Bronchial epithelial cell (primary cell): ENCODE data around the gene PLEKHJ1. TPM values are rescaled to one million over a fixed set of nuclear protein-coding genes. Genes with fewer than 3 reads are reported as not detected.

ENCODE experiments used
- DNase-seq: peaks from one replicate; pipeline ENCODE4 v3.0.0-alpha.2; 2010; ENCODE audit warnings: low read depth
- FAIRE-seq: peaks from 2 replicates; lab custom pipeline; 2011; peaks lifted over from hg19 to GRCh38; lab: Jason Lieb, UNC
- H3K27me3 ChIP-seq: 2 replicates; pipeline ENCODE4 v1.5.1; 2011; ENCODE audit warnings: low read length; ENCODE audit not compliant: control insufficient read depth, insufficient read depth
- H3K36me3 ChIP-seq: 2 replicates; pipeline ENCODE4 v1.5.1; 2011; ENCODE audit warnings: low read length; ENCODE audit not compliant: control insufficient read depth, insufficient read depth
- H3K4me3 ChIP-seq: 2 replicates; pipeline ENCODE4 v1.5.1; 2011; ENCODE audit warnings: mild to moderate bottlenecking, low read depth, low read length, control low read depth
- CTCF ChIP-seq: IDR thresholded peaks from 2 replicates; pipeline ENCODE4 v1.5.1; 2011; ENCODE audit warnings: mild to moderate bottlenecking, moderate library complexity, low read length, control low read depth, inconsistent platforms; ENCODE audit not compliant: insufficient read depth, severe bottlenecking
- total RNA-seq: library from RNA; depleted of rRNA; stranded (reverse); fragments of >200 nt; gene quantifications from 2 replicates; pipeline ENCODE4 v1.2.1, GENCODE V29; 2014

PLEKHJ1 gene
- total RNA-seq, 1 donor from 2014 or later: 59.8 TPM

DNA sequence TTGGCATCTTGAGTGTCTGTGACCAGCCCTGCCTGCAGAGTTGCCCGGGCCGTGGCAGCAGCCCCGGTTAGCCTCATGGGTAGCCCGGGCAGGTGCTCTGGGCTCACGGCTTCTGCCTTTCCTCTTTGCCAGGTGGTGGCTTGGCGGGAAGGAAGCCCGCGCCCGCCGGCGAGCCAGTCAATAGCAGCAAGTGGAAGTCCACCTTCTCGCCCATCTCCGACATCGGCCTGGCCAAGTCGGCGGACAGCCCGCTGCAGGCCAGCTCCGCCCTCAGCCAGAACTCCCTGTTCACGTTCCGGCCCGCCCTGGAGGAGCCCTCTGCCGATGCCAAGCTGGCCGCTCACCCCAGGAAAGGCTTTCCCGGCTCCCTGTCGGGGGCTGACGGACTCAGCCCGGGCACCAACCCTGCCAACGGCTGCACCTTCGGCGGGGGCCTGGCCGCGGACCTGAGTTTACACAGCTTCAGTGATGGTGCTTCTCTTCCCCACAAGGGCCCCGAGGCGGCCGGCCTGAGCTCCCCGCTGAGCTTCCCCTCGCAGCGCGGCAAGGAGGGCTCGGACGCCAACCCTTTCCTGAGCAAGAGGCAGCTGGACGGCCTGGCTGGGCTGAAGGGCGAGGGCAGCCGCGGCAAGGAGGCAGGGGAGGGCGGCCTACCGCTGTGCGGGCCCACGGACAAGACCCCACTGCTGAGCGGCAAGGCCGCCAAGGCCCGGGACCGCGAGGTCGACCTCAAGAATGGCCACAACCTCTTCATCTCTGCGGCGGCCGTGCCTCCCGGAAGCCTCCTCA, 9.9 kb downstream of the PLEKHJ1 start:
- no peaks in the 10 kb centered on the region for H3K27me3 ChIP-seq
- FAIRE-seq: no peak
- peaks cover 29% of the 10 kb centered on the region for H3K36me3 ChIP-seq
- DNase-seq: no peak
- no peak for TF ChIP-seq CTCF
- H3K4me3 ChIP-seq: no peak overlapping the region

DNA sequence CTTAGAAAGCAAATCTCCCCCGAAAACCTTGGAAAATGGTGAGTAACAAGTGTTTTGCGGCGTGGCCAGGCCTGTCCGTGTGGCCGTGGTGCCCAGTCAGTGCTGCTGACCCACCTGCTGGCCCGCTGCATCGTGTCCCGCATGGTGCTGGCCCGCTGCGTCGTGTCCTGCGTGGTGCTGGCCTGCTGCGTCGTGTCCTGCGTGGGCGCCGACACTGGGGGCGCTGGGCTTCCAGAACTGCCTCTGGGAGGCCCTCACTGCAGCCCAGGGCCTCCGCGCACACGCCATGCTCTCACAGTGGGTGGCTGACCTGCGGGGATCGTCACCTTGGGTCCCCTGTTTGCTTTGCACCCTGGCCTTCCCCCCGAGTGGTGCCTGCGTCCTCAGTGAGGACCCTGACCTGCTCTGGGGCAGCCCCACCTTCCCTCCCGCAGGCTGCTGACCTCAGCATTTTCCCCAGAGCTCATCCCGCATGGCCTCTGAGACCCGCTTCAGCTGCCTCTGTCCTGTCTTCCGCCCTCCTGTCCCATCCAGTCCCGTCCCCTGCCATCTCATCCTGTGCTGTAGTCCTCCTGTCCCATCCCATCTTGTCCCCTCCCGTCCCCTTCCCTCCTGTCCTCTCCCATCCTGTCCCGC, 10.6 kb downstream of the PLEKHJ1 start:
- DNase-seq (no peak), FAIRE-seq (no peak)
- no peak for TF ChIP-seq CTCF
- no peak overlapping the region for H3K4me3 ChIP-seq
- H3K27me3 ChIP-seq: no peaks in the 10 kb centered on the region
- H3K36me3 ChIP-seq: peaks cover 31% of the 10 kb centered on the region

GRCh38 chr19:2224754-2225349, 11.3 kb downstream of the PLEKHJ1 start:
- no peaks in the 10 kb centered on the region for H3K27me3 ChIP-seq
- no peak for FAIRE-seq
- H3K4me3 ChIP-seq: no peak overlapping the region
- H3K36me3 ChIP-seq: peaks cover 37% of the 10 kb centered on the region
- no peak for TF ChIP-seq CTCF
- no peak for DNase-seq

GRCh38 chr19:2223959-2224358, 12.2 kb downstream of the PLEKHJ1 start:
- DNase-seq (no peak), FAIRE-seq (no peak)
- no peaks in the 10 kb centered on the region for H3K27me3 ChIP-seq
- peaks cover 34% of the 10 kb centered on the region for H3K36me3 ChIP-seq
- H3K4me3 ChIP-seq: no peak overlapping the region
- no peak for TF ChIP-seq CTCF

GRCh38 chr19:2223391-2223790, 12.7 kb downstream of the PLEKHJ1 start:
- Histone ChIP-seq H3K4me3 (no peak overlapping the region), H3K27me3 (no peaks in the 10 kb centered on the region), H3K36me3 (peaks cover 32% of the 10 kb centered on the region)
- no peak for TF ChIP-seq CTCF
- FAIRE-seq: no peak
- no peak for DNase-seq
